HG03060 (cell line): ENCODE results near the gene CHDH.
A peak's percentile ranks its signal among the peaks of the same experiment; 100 is the strongest.

Experiments used
- ATAC-seq: cut with Tn5 transposase; IDR thresholded peaks from one replicate; pipeline ENCODE4 v1.9.1; 2021; ENCODE audit warnings: low read depth, moderate number of reproducible peaks; ENCODE audit not compliant: unreplicated experiment

Gene CHDH

GRCh38 chr3:53846134-53846850 lies at the start of gene CHDH, which contains the start of gene IL17RB:
CHDH (minus strand) TSS chr3:53846419; CDS start chr3:53824008, 22,411 bp downstream.
IL17RB (plus strand) TSS chr3:53846568; CDS start chr3:53846589, 21 bp downstream.
- no peak for ATAC-seq

GRCh38 chr3:53892286-53892637 lies 46.0 kb upstream of the CHDH start:
- ATAC-seq, result no peak

GRCh38 chr3:53891497-53892285 lies 45.5 kb upstream of the CHDH start, which contains the start of gene SELENOK:
SELENOK (minus strand) TSS chr3:53891859.
- peak; percentile 97 for ATAC-seq

GRCh38 chr3:53890726-53891475 lies 44.7 kb upstream of the CHDH start:
- no peak for ATAC-seq

- no peak for ATAC-seq
Measured at GRCh38 chr3:53888232-53888631, 42.0 kb upstream of the CHDH start.

GRCh38 chr3:53887446-53887845 lies 41.2 kb upstream of the CHDH start:
- ATAC-seq, result no peak

GRCh38 chr3:53885239-53885638 lies 39.0 kb upstream of the CHDH start:
- no peak for ATAC-seq

GRCh38 chr3:53884623-53885022 lies 38.4 kb upstream of the CHDH start:
- ATAC-seq, result no peak

- no peak for ATAC-seq
Measured at GRCh38 chr3:53883008-53883407, 36.8 kb upstream of the CHDH start.

- peak; percentile 45 for ATAC-seq
Measured at GRCh38 chr3:53881691-53882593, 35.7 kb upstream of the CHDH start, which contains the start of gene ACTR8. ACTR8 (minus strand) TSS chr3:53882152; CDS start chr3:53882101, 51 bp downstream.

- ATAC-seq, result no peak
Measured at GRCh38 chr3:53880396-53881345, 34.5 kb upstream of the CHDH start.

- no peak for ATAC-seq
Measured at GRCh38 chr3:53865732-53866499, 19.7 kb upstream of the CHDH start.

- ATAC-seq, result no peak
Measured at GRCh38 chr3:53863145-53863544, 16.9 kb upstream of the CHDH start.

- ATAC-seq, result no peak
Measured at GRCh38 chr3:53862241-53862640, 16.0 kb upstream of the CHDH start.

- no peak for ATAC-seq
Measured at GRCh38 chr3:53860196-53860595, 14.0 kb upstream of the CHDH start.

GRCh38 chr3:53859178-53859577 lies 13.0 kb upstream of the CHDH start:
- ATAC-seq, result no peak

- ATAC-seq, result no peak
Measured at GRCh38 chr3:53858096-53858741, 12.0 kb upstream of the CHDH start.

- no peak for ATAC-seq
Measured at GRCh38 chr3:53856964-53857363, 10.7 kb upstream of the CHDH start.
